ENCODE data around the gene NLK. TPM values are rescaled to one million over a fixed set of nuclear protein-coding genes. Genes with fewer than 3 reads are reported as not detected.
"Not testable (repeated sequence)": the region's sequence is repeated elsewhere in the genome, so short reads cannot be mapped to it uniquely, and the experiment has no call there.

Gene NLK
- total and polyA plus RNA-seq, 2 donors (not counting 1 experiment from before 2014, with no cell fraction given): 12.7 to 24.8 TPM

- H3K79me2 ChIP-seq (ENCODE audit: control insufficient read depth, insufficient read depth, low read length): peaks cover 35% of the 10 kb centered on the region
- peaks cover 0 to 1% (median 0%) of the 10 kb centered on the region in 3 donors for H3K9me3 ChIP-seq (ENCODE audit: control extremely low read depth in 1 of 3, control insufficient read depth in 2 of 3, insufficient read depth in 1 of 3, low read length in 2 of 3)
- H3K27ac ChIP-seq (ENCODE audit: low read length in 2 of 2): peak overlapping the region; percentile 69 to 83
- ChIA-PET POLR2A (no interaction called here), CTCF (no interaction called here)
- peak overlapping the region; percentile 61 for H3K4me3 Mint-ChIP-seq
- H2AFZ ChIP-seq (ENCODE audit: insufficient read depth, low read depth, low read length, poor library complexity, severe bottlenecking): peak overlapping the region; percentile 3
- peak overlapping the region; percentile 54 for H3K4me2 ChIP-seq (replicated peaks; ENCODE audit: low read depth, low read length, poor library complexity, severe bottlenecking)
- H3K4me1 ChIP-seq (ENCODE audit: control insufficient read depth in 2 of 2, insufficient read depth in 2 of 2, low read length in 2 of 2): peaks cover 18 to 41% of the 10 kb centered on the region in 2 donors
- no peak for TF ChIP-seq CTCF (IDR thresholded peaks at IDR 0.05)
- H3K4me1 Mint-ChIP-seq: peaks cover 58% of the 10 kb centered on the region
- intact Hi-C loops (cut with micrococcal nuclease): loop anchor here (5.0 kb wide), 1 partner anchor 56 kb away; the partner anchor contains the start of gene NLK
- no peaks in the 10 kb centered on the region for H3K9me3 Mint-ChIP-seq (ENCODE audit: insufficient read depth)
- H4K20me1 ChIP-seq (ENCODE audit: control insufficient read depth, insufficient read depth, low read length, poor library complexity, severe bottlenecking): no peaks in the 10 kb centered on the region
- WGBS (ENCODE audit: insufficient coverage): no CpG with 5 or more reads among the region's 2 CpGs
- no peaks in the 10 kb centered on the region for H3K27me3 ChIP-seq (replicated peaks in 1 of 4; ENCODE audit: control extremely low read depth in 1 of 4, control insufficient read depth in 3 of 4, insufficient read depth in 4 of 4, low read length in 3 of 4)
- H3K36me3 ChIP-seq (replicated peaks in 1 of 2; ENCODE audit: control extremely low read depth in 1 of 2, control insufficient read depth in 1 of 2, extremely low read depth in 1 of 2, insufficient read depth in 2 of 2, low read length in 1 of 2): no peaks in the 10 kb centered on the region
- H3K27me3 Mint-ChIP-seq: no peaks in the 10 kb centered on the region
- peak overlapping the region; percentile 48 for H3K9ac ChIP-seq (ENCODE audit: low read length)
- peak overlapping the region; percentile 86 for H3K27ac Mint-ChIP-seq
- ATAC-seq (ENCODE audit: low read depth) (peak; percentile 84), DNase-seq (peak; percentile 63)
- peak overlapping the region in 1 of 5 experiments; percentile 9 for H3K4me3 ChIP-seq (ENCODE audit: control extremely low read depth in 1 of 5, extremely low read depth in 1 of 5, insufficient read depth in 1 of 5, low read depth in 2 of 5, low read length in 4 of 5)
Measured at GRCh38 chr17:28097901-28098300, 55.4 kb downstream of the NLK start.

GRCh38 chr17:28098591-28098990 lies 56.1 kb downstream of the NLK start:
- H3K27me3 Mint-ChIP-seq: not testable (repeated sequence)

More at GRCh38 chr17:28098591-28098990, 56.1 kb downstream of the NLK start:
- H3K4me3 Mint-ChIP-seq; DNase-seq; CTCF ChIA-PET; H3K9ac ChIP-seq (ENCODE audit: low read length); H3K27ac Mint-ChIP-seq; H2AFZ ChIP-seq (ENCODE audit: insufficient read depth, low read depth, low read length, poor library complexity, severe bottlenecking); POLR2A ChIA-PET; H3K4me3 ChIP-seq (ENCODE audit: control extremely low read depth in 1 of 5, extremely low read depth in 1 of 5, insufficient read depth in 1 of 5, low read depth in 2 of 5, low read length in 4 of 5); ATAC-seq (ENCODE audit: low read depth); H3K27ac ChIP-seq (ENCODE audit: low read length in 2 of 2); H4K20me1 ChIP-seq (ENCODE audit: control insufficient read depth, insufficient read depth, low read length, poor library complexity, severe bottlenecking); H3K27me3 ChIP-seq (replicated peaks in 1 of 4; ENCODE audit: control extremely low read depth in 1 of 4, control insufficient read depth in 3 of 4, insufficient read depth in 4 of 4, low read length in 3 of 4); H3K9me3 ChIP-seq (ENCODE audit: control extremely low read depth in 1 of 3, control insufficient read depth in 2 of 3, insufficient read depth in 1 of 3, low read length in 2 of 3); H3K36me3 ChIP-seq (replicated peaks in 1 of 2; ENCODE audit: control extremely low read depth in 1 of 2, control insufficient read depth in 1 of 2, extremely low read depth in 1 of 2, insufficient read depth in 2 of 2, low read length in 1 of 2); H3K9me3 Mint-ChIP-seq (ENCODE audit: insufficient read depth): not testable (repeated sequence)
- peaks cover 55% of the 10 kb centered on the region for H3K4me1 Mint-ChIP-seq
- Histone ChIP-seq H3K79me2 (ENCODE audit: control insufficient read depth, insufficient read depth, low read length) (peaks cover 36% of the 10 kb centered on the region), H3K4me2 (replicated peaks; ENCODE audit: low read depth, low read length, poor library complexity, severe bottlenecking) (peak overlapping the region; percentile 54), H3K4me1 (ENCODE audit: control insufficient read depth in 2 of 2, insufficient read depth in 2 of 2, low read length in 2 of 2) (peaks cover 18 to 41% of the 10 kb centered on the region in 2 donors)
- no CpG with 5 or more reads among the region's 12 CpGs for WGBS (ENCODE audit: insufficient coverage)
- intact Hi-C loops (cut with micrococcal nuclease): loop anchor here (5.0 kb wide), 1 partner anchor 56 kb away; the partner anchor contains the start of gene NLK

Measured in B cell (primary cell).